Activated CD4-positive, alpha-beta T cell treated with anti-CD3 and anti-CD28 coated beads, Interleukin-2, amount 50 U/mL, for 1 hour (primary cell): ENCODE results near the gene ELF2.
"Not testable (repeated sequence)": the region's sequence is repeated elsewhere in the genome, so short reads cannot be mapped to it uniquely, and the experiment has no call there.

Experiments
- DNase-seq: peaks from one replicate; pipeline ENCODE4 v3.0.0-alpha.2; 2020

The ELF2 gene

DNA sequence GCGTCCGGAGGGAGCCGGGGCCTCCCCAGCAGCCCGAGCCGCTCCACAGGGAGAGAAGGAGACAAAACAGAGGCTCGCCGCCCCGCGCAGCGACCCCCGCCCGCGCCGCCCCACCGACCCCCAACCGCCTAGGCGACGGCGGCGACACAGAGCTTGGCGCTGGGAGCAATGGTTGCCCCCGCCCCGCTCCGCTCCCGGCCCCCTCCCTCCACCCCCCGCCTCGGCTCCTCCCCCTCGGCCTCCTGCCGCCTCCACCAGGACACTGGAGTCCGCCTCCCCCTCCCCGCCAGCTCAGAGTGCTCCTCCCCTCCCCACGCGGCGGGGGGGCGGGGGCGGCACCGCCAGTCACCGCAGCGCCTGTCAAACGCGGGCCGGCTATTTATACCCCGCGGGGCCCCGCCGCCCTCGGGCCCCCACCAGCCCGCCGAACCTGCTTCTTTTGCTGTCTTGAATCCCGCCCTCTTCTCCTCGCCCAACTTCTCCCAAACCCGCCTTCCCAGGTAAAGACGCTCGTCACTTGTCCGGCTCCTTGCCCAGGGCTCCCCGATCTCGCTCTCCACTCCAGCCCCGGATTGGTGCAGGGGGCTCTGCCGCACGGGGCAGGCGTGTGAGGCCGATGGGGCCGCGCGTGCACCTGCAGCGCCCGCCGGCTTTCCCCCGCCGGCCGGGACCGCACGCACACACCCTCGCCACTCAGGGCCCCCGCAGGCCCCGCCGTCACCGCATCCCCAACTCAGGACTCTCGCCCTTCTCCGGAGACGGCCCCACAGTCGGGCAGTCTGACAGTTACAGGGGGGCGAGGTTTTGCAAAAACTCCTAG is at the start of gene ELF2:
ELF2 (minus strand) TSS at position 170 of the 820 bp plus-strand sequence. CDS start 39,517 bp downstream, outside the sequence.
- DNase-seq = peak; percentile 83

DNA sequence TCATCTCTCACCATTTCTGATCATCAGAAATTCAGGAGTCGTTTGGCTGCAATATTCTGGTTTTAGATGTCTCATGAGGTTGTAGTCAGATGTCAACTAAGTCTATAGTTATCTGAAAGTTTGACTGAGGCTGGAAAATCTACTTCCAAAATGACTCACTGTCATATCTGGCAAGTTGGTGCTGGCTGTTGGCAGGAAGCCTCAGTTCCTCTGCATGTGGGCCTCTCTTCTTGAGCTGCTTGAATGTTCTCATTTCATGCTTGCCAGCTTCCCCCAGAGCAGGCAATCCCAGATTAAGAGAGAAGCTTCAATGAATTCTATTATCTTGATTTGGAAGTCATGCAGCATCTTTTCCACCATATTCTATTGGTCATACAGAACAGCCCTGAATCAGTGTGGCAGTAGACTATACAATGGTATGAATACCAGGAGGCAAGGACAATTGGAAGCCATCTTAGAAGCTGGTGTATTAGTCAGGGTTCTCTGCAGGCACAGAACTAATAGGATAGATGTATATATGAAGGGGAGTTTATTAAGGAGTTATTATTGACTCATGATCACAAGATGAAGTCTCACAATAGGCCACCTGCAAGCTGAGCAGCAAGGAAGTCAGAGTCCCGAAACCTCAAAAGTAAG is 46.8 kb upstream of the ELF2 start:
- no peak for DNase-seq

DNA sequence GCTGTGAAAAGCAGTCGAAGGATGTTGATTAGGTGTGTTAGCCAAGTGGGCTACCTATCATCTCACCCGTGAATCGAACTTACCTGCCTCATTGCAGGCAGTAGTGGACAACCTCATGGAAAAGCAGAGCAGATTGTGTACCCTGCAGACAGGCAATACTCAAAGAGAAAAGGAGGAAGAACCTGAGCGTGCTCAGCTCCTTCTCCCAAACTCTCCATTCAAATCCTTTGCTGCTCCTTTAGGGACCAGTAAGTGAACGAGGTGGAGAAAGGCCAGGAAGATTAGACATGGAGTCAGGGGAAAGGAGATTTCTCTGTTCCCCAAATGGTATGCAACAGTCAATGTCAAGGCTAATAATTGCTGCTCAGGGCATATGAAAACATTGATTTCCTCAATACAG is 45.2 kb upstream of the ELF2 start:
- DNase-seq = no peak

DNA sequence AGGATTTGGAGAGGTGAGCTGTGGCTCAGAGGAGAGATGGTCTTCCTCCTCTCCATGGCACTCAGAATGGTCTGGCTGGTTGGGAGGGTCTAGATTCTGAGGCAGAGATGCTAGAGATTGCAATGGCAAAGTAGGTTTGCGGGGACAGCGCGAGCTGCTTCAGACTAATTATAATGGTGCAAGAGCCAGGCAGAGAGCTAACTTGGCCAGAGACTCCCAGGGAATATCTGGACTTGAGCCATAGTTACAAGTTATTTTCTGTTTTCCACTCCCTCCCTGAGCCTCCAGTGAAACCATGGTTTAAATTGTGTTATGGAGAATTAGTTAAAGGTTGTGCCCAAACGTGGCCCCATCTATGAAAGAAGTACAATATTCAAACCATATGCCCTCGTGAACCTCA is 44.7 kb upstream of the ELF2 start:
- DNase-seq = no peak

DNA sequence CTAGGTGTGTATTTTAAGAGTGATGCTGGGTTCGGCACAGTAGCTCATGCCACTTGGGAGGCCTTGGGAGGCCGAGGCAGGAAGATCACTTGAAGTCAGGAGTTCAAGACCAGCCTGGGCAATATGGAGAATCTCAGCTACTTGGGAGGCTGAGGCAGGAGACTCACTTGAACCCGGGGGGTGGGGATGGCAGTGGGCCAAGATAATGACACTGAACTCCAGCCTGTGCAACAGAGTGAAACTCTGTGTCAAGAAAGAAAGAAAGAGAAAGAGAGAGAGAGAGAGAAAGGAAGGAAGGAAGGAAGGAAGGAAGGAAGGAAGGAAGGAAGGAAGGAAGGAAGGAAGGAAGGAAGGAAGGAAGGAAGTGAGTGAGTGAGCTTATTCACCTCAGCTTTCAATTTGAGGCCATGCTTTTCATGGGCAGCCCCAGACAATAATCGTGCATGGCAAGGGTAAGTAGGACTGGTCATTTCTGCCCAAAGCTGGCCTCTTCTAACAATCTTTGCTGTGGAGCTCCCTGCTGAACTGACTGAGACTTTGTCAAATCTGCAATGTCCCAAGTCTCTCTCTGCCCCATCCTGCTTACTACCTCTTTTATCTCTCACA is 42.5 kb upstream of the ELF2 start:
- DNase-seq = no peak

DNA sequence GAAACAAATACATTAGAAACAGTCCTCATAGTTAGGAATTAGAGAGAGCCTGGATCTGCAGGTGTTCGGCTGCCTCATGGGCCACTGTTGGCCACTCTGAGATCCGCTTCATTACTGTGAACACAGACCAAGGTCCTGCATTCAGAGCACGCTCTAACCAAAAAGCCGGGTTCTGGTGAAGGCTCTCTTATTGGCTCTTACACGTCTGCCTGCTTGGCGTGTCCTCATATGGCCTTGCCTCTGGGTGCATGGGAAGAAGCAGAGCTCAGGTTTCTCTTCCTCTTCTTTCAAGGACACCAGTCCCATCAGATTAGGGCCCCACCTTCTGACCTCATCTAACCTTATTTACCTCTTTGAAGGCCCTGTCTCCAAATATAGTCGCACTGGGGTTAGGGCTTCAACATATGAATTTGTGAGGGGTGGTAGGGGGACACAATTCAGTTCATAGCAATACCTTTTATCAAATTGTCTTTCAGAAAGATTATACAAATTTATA is 37.1 kb upstream of the ELF2 start:
- DNase-seq = no peak

DNA sequence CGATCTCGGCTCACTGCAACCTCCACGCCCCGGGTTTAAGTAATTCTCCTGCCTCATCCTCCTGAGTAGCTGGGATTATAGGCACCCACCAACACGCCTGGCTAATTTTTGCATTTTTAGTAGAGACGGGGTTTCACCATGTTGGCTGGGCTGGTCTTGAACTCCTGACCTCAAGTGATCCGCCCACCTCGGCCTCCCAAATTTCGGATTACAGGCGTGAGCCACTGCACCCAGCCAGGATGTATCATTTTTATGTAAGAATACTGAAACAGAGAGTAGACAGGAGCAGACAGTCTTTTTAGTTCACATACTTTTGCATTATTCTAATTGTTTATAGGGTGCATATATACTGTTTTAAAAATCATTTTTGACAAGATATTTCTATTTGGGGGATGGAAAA is 36.6 kb upstream of the ELF2 start:
- not testable (repeated sequence) for DNase-seq

DNA sequence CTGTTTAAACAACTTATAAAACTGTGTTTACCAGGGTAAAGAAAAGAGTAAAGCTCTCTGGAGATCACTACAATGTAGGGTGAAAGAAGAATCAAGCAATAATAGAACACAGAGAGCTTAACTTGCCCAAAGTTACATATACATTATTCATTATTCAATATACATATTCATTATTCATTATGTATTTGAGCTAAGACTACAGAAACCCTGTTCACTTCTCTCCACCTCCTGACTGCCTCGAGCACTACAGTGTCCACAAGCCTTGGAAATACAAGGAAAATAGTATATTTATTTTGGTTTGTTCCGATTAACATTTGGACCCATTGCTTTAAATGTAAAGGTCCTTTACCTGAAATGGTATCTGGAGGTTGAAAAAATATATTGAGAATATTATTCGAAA is 35.9 kb upstream of the ELF2 start:
- no peak for DNase-seq

DNA sequence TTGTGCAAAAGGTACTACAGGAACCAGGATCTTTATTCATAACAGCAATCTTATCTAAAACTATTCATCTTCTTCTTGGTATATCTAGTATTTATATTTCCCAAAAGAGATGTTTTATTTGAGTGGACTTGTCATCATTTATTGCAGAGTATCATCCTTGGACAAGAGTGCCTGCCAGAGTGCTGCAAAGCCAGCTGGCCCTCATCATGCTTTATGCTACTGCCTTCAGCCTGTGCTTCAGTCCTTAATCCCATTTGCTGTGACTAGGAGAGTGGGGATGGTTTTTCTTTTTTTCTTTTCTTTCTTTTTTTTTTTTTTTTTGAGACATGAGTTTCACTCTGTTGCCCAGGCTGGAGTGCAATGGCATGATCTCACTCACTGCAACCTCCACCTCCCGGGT is 33.5 kb upstream of the ELF2 start:
- no peak for DNase-seq

DNA sequence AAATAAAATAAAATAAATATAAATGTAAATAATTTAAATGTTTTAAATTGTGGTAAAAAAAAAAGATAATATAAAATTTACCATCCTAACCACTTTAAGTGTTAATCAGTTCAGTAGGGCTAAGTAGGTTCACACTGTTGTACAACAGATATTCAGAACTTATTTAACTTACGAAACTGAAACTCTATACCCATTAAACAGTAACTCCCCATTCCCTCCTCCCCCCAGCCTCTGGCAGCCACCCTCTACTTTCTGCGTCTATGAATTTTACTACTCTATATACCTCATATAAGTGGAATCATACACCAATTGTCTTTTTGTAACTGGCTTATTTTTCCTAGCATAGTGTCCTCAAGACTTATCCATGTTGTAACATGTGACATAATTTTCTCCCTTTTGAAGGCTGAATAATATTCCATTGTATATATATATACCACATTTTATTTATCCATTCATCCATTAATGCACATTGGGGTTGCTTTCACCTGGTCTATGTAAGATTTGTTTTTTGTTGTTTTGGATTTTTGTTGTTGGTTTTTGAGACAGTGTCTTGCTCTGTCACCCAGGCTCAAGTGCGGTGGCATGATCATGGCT is 32.5 kb upstream of the ELF2 start:
- DNase-seq = no peak

DNA sequence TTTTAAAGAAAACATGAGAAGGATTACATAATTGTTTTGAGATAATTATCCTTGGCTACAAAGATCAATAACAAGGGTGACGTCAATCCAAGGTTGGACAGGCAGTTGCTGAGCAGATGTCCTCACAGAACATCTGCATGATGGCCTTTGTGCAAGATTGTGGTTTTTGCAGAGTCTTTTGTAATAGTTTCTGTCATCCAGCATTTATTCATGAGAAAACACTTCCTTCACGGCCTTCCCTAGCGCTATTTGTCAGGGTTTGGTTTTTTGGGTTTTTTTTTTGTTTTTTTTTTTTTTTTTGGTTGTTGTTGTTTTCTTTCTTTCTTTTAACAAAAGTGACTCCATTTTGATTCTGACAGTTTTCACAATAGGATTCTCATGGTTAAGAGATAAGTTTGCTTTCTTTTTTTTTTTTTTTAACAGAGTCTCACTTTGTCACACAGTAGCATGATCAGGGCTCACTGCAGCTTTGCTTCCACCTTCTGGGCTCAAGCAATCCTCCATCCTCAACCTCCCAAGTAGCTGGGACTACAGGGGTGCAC is 31.5 kb upstream of the ELF2 start:
- no peak for DNase-seq

DNA sequence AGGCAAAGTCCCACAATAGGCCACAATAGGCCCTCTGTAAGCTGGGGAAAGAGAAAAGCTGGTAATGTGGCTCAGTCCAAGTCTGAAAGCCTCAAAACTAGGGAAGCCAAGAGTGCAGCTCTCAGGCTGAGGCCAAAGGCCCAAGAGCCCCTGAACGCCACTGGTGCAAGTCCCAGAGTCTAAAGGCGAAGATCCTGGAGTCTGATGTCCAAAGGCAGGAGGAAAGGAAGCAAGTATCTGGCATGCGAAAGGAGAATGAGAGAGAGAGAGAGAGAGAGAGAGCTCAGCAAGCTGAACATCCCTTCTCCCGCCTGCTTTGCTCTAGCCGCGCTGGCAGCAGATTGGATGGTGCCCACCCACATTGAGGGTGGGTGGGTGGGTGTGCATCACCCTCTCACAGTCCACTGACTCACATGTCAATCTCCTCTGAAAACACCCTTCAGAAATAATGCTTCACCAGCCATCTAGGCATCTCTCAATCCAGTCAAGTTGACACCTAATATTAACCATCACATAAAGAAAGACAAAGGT is 30.9 kb upstream of the ELF2 start:
- no peak for DNase-seq

DNA sequence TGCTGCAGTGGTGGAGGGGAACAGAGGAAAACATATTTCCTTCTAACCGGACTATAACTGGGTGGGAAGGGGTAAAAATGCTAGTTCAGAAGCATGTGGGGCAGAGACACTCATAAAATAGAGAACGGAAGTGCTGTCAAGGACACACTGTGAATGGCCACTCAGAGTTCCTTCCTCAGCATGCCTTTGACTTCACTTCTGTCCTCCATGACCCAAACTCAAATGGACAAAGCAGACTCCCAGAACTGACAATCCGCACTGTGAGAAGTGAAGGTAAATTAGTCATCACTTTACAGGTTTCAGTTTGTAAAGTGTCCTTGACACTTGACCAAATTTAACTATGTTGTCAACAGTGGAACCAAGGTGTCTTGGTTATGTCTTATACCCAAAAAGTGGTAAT is 30.2 kb upstream of the ELF2 start:
- no peak for DNase-seq

DNA sequence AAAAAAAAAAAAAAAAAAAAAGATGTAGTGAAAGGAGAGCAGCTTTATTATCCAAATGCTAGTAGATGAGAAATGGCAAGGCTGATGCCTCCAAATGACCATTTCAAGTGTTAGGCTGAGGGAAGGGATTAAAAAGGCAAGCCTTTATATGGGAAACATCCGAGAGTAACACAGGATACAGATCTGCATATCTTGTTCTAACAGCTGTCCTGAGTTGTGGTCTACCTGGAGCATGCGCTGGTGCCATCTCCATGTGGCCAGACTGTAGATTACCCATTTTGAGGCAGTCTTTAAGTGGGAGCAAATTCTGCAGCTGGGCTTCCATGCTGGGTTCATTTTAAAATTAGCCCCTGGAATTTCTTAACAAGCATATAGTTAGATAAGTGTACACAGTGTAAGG is 26.0 kb upstream of the ELF2 start:
- no peak for DNase-seq

DNA sequence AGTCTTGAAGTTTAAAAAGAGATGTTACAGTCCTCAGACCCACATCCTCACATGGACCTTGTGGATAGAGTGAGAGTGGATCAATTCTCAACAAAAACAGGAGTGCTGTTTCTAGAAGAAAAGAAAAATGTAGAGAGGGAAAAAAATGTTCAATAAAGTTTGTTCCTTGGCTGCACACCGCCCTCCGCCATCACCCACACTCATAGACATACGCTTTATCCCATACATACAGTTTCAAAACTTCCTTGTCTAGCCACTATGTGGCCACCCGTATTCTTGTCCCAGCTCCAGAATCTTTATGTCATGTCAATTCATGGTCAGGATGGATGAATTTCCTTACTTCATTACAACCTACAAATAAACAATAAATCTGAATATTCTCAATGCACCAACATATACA is 23.5 kb upstream of the ELF2 start:
- DNase-seq = no peak

DNA sequence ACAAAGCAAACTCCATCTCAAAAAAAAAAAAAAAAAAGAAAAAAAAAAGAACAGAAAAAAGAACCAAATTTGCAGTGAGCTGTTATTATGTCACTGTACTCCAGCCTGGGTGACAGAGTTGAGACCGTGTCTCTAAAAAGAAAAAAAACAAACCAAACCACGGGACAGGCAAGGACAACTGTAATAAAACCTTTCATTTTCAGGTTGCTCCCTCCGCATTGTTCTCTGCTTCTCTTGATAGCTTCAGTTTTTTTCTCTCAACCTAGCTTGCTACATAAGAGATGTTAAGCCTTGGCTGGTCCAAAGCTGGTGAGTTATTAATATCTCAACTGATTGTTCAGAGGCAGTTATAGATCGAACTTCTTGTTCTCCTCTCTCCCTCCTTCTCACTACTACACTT is 23.1 kb upstream of the ELF2 start:
- DNase-seq = no peak

DNA sequence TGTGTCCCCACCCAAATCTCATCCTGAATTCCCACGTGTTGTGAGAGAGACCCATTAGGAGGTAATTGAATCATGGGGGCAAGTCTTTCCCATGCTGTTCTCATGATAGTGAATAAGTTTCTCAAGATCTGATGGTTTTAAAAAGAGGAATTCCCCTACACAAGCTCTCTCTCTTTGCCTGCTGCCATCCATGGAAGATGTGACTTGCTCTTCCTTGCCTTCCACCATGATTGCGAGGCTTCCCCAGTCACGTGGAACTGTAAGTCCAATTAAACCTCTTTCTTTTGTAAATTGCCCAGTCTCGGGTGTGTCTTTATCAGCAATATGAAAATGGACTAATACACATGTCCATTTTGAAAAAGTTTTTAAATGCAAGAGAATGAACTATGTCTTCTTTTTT is 20.2 kb upstream of the ELF2 start:
- DNase-seq = not testable (repeated sequence)

DNA sequence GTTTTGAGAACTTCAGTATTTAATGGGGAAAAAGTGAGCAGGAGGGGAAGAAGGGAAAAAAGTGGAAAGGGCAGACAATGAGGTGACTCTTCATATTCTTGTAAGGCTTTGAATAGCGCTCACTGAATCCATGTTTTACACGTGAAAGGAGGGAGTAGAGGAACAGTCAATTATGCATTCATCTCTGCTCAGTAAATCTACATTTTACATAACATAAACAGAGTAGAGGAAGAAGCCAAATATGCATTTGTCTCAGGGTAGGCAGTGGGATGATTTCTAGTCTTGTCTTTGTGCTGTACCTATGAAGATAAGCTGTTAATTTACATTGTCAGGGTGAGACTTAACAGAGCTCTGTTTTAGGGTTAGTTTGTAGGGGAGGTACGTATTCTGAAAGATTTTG is 19.4 kb upstream of the ELF2 start:
- no peak for DNase-seq

DNA sequence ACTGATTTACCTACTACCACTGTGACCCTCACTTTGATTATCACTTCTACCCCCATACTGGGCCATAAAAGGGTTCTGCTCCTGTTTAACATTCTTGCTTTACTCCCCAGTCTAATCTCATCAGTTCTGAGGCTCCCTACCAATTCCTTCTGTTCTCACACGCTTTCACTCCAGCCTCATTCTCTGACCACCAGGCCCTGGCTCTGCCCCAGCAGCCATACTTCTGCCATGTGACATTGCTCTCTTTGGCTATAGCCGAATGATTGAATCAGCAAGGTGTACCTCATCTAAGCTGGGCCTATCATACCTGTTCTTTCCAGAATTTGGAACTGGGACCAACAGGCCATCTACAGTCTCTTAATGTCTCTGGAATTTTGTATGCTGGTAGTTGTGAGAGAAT is 14.4 kb upstream of the ELF2 start:
- no peak for DNase-seq

DNA sequence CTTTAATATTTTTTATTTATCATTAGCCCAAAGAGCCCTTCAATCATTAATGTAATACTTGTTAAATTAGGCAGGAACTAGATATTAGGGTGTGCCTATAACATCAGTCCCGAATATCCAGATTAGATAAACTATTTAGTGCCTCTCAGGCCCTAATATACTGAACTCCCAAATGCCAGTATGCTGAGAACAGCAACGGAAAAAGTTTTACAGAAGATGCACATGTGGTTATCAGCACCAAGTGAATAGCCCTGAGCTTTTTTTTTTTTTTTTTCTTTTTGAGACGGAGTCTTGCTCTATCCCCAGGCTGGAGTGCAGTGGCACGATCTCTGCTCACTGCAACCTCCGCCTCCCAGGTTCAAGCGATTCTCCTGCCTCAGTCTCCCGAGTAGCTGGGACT is 13.0 kb upstream of the ELF2 start:
- DNase-seq = no peak

DNA sequence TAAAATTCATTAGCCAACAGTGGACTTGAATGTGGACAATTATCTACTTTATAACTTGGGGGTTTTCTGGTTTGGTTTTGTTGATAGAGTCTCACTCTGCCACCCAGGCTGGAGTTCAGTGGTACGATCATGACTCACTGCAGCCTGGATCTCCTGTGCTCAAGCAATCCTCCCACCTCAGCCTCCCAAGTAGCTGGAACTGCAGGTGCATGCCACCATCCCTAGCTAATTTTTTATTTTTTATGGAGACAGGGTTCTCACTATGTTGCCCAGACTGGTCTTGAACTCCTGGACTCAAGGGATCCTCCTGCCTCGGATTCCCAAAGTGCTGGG is 12.4 kb upstream of the ELF2 start:
- no peak for DNase-seq

DNA sequence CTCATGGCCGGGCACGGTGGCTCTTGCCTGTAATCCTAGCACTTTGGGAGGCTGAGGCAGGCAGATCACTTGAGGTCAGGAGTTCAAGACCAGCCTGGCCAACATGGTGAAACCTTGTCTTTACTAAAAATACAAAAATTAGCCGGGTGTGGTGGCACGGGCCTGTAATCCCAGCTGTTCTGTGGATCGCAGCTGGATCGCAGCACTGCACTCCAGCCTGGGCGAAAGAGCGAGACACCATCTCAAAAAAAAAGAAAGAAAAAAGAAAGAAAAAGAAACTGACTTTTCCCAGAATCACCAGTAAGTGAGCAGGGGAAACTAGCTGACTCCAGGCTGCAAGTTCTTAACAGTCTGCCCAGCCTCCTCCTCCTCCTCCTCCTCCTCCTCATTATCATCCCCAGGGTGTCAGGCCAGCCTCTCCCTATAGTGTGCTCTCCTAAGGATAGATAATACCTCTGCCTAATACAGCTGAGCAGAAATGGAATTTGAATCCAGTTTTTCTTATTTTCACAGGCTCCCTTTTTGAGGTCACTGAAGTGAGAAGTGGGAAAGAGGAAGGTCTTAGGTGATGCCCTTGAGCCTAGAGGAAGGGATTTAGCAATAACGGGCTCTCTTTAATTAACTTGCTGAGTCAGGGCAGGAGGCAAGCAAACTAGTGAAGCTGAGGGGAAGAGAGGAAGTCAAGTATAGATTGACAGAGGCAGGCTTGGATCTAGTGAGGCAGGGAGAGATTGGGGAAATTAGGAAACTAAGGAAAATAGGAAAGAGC is 11.8 kb upstream of the ELF2 start:
- no peak for DNase-seq

DNA sequence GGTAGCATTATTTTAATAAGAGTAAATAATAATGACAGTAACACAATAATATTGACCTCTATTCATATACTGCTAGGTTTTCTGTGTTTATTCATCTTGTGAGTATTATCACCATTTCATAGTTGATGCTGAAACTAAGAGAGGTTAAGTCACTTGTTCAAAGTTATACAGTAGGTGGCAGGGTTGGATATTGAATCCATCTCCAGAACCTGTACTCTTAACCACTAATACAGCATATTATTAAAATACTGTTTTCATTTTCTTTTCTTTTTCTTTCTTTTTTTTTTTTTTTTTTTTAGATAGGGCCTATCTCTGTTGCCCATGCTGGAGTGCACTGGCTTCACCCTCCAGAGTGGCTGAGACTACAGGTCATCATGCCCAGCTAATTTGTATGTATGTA is 7.1 kb upstream of the ELF2 start:
- no peak for DNase-seq
